Urinary bladder (tissue), 4 donors: ENCODE measurements around the gene ITGAX. TPM values are rescaled to one million over a fixed set of nuclear protein-coding genes. Genes with fewer than 3 reads are reported as not detected.
"Not testable (repeated sequence)": the region's sequence is repeated elsewhere in the genome, so short reads cannot be mapped to it uniquely, and the experiment has no call there.

Experiments used
- DNase-seq: peaks from one replicate; pipeline ENCODE4 v3.0.0-alpha.2; 2015; ENCODE audit errors: extremely low spot score
- H3K27ac ChIP-seq: one replicate; pipeline ENCODE4 v1.5.1; 2013; ENCODE audit warnings: low read depth, mild to moderate bottlenecking, moderate library complexity
- H3K36me3 ChIP-seq: one replicate; pipeline ENCODE4 v1.6.1; 2013; ENCODE audit warnings: mild to moderate bottlenecking, moderate library complexity; ENCODE audit not compliant: insufficient read depth
- H3K4me1 ChIP-seq: one replicate; pipeline ENCODE4 v1.6.1; 2013; ENCODE audit warnings: mild to moderate bottlenecking, moderate library complexity; ENCODE audit not compliant: insufficient read depth
- H3K4me3 ChIP-seq: one replicate; pipeline ENCODE4 v1.5.1; 2013; ENCODE audit warnings: low read depth, low read length
- WGBS: extraction: QIAGEN DNeasy Blood & Tissue Kit; methylation state at CpG from one replicate; pipeline ENCODE4 v1.1.7; 2013; 5-methylcytosine and 5-hydroxymethylcytosine counted together
- polyA plus RNA-seq: library from polyadenylated mRNA; stranded (reverse); fragments of 200-250 nt; gene quantifications from one replicate; pipeline ENCODE4 v1.2.3, GENCODE V29; 2013
- total RNA-seq: library from RNA; depleted of rRNA; stranded (reverse); fragments of >200 nt; gene quantifications from one replicate; pipeline ENCODE4 v1.2.3, GENCODE V29; 2014
- donor health status: healthy with polysubstance abuse.
- donor health status: healthy.

Gene ITGAX
- total RNA-seq (2.2 TPM), polyA plus RNA-seq (3.3 TPM)

DNA sequence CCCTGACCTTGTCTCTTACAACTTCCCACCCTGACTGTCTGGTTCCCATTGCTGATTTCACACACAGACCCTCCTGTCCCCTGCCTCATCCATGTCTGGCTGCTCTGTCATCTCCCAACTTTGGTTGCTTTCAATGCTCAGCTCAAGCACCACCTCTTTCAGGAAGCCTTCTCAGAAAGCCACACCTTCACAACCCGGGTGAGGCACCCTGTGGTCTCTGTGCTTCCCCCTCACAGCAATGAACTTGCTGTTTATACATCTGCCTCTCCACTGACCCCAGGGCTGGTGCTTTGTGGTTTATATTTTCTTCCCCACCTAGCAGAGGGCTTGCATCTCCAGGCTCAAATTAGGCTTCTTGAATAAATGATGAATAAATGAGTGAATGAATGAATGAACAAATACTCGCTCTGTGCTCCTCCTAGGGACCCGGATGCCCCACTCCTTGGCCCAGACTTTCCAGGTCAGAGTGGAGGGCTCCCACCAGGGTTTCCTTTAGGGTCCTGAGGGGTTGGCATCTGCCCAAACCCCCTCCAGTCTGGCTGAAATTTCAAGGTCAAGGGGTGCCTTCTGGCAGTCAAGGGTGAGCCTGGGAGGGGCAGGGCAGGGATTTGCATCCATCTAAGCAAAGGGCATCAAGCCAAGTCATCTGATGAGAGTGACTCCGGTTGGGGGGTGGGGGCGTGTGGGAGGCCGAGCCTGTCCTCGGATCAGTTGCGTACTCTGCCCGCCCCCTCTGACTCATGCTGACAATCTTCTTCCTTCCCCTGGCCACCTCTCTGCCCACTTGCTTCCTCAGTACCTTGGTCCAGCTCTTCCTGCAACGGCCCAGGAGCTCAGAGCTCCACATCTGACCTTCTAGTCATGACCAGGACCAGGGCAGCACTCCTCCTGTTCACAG is at the start of gene ITGAX:
TSS of gene ITGAX (plus strand) at position 783 of the 898 bp plus-strand sequence. CDS start at position 862, 79 bp downstream.
- Histone ChIP-seq H3K36me3 (no peaks in the 10 kb centered on the region), H3K27ac (no peak within 1 kb of the TSS), H3K4me1 (no peaks in the 10 kb centered on the region), H3K4me3 (no peak within 1 kb of the TSS)
- no peak for DNase-seq
- WGBS: 35% methylated on average over 10 of the region's 10 CpGs

DNA sequence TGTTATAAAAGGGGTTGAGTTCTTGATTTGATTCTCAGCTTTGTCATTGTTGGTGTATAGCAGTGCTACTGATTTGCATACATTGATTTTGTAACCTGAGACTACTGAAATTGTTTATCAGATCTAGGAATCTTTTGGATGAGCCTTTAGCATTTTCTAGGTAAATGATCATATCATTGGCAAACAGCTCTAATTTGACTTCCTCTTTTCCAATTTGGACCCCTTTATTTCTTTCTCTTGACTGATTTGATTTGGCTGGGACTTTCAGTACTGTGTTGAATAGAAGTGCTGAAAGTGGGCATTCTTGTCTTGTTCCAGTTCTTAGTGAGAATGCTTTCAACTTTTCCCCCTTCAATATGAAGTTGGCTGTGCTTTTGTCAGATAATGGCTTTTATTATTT is 49.8 kb upstream of the ITGAX start:
- Histone ChIP-seq H3K4me3 (no peak overlapping the region), H3K27ac (no peak overlapping the region), H3K36me3 (no peaks in the 10 kb centered on the region), H3K4me1 (no peaks in the 10 kb centered on the region)
- DNase-seq: no peak

- H3K4me1 ChIP-seq, DNase-seq, H3K27ac ChIP-seq, H3K4me3 ChIP-seq, H3K36me3 ChIP-seq: not testable (repeated sequence)
- WGBS: 70% methylated on average over 2 of the region's 3 CpGs
Measured at GRCh38 chr16:31308381-31308780, 46.6 kb upstream of the ITGAX start.

GRCh38 chr16:31322500-31322899 is 32.5 kb upstream of the ITGAX start:
- DNase-seq: no peak
- no peak overlapping the region for H3K27ac ChIP-seq
- H3K36me3 ChIP-seq: no peaks in the 10 kb centered on the region
- no peak overlapping the region for H3K4me3 ChIP-seq
- WGBS: 84% methylated on average over 1 of the region's 1 CpG
- no peaks in the 10 kb centered on the region for H3K4me1 ChIP-seq

DNA sequence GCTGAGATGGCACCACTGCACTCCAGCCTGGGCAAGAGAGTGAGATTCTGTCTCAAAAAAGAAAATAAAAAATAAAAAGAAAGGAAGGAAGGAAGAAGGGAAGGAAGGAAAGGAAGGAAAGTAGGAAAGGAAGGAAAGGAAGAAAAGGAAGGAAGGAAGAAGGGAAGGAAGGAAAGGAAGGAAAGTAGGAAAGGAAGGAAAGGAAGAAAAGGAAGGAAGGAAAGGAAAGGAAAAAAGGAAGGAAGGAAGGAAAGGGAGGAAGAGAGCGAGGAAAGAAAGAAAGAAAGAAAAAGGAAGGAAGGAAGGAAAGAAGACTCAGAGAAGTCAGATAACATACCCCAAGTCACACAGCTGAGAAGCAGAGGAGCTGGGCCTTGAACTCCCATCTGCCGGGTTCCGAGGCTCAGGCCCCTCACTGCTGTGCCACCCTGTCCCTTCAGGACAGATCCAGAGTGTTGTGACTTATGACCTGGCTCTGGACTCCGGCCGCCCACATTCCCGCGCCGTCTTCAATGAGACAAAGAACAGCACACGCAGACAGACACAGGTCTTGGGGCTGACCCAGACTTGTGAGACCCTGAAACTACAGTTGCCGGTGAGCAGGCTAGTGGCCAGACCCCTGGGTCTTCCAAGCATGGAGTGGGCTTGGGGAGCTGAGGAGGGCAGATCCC is 30.9 kb upstream of the ITGAX start:
- Histone ChIP-seq H3K36me3 (no peaks in the 10 kb centered on the region), H3K4me1 (no peaks in the 10 kb centered on the region), H3K27ac (no peak overlapping the region), H3K4me3 (no peak overlapping the region)
- no peak for DNase-seq
- 82% methylated on average over 10 of the region's 10 CpGs for WGBS

DNA sequence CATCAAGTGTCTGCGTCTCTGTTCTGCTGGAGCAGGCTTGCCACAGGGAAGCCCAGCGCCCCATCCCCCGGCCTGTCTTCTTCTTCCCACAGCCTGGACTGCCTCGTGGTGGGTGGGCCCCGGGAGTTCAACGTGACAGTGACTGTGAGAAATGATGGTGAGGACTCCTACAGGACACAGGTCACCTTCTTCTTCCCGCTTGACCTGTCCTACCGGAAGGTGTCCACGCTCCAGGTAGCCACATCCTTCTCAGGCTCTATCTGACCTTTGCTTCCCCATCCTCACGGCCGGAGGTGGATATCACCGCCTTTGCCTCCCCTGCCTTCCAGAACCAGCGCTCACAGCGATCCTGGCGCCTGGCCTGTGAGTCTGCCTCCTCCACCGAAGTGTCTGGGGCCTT is 29.8 kb upstream of the ITGAX start:
- Histone ChIP-seq H3K4me3 (no peak overlapping the region), H3K36me3 (no peaks in the 10 kb centered on the region), H3K27ac (no peak overlapping the region), H3K4me1 (no peaks in the 10 kb centered on the region)
- DNase-seq: no peak
- 73% methylated on average over 16 of the region's 16 CpGs for WGBS

GRCh38 chr16:31327646-31328225 is 27.2 kb upstream of the ITGAX start:
- no peak overlapping the region for H3K27ac ChIP-seq
- no peaks in the 10 kb centered on the region for H3K4me1 ChIP-seq
- no peak overlapping the region for H3K4me3 ChIP-seq
- H3K36me3 ChIP-seq: no peaks in the 10 kb centered on the region
- 42% methylated on average over 10 of the region's 10 CpGs for whole genome bisulfite sequencing
- no peak for DNase-seq

DNA sequence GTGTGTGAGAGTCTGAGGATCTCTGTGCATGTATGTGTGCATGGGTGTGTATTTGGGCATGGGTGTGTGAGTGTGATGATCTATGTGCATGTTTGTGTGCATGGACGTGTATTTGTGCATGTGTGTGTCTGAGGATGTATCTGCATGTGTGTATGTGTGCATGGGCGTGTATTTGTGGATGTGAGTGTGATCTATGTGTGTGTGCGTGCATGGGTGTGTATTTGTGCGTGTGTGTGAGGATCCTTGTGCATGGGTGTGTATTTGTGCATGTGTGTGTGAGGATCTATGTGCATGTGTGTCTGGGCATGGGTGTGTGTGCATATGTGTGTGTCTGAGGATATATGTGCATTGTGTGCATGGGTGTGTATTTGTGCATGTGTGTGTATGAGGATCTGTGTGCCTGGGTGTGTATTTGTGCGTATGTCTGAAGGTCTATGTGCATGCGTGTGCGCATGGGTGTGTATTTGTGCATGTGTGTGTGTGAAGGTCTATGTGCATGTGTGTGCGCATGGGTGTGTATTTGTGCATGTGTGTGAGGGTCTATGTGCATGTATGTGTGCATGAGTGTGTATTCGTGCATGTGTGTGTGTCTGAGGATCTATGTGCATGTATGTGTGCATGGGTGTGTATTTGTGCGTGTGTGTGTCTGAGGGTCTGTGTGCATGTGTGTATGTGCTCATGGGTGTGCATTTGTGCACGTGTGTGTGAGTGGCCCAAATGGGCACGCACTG is 26.5 kb upstream of the ITGAX start:
- no peaks in the 10 kb centered on the region for H3K36me3 ChIP-seq
- no peaks in the 10 kb centered on the region for H3K4me1 ChIP-seq
- WGBS: 71% methylated on average over 12 of the region's 12 CpGs
- no peak overlapping the region for H3K27ac ChIP-seq
- no peak overlapping the region for H3K4me3 ChIP-seq
- no peak for DNase-seq

DNA sequence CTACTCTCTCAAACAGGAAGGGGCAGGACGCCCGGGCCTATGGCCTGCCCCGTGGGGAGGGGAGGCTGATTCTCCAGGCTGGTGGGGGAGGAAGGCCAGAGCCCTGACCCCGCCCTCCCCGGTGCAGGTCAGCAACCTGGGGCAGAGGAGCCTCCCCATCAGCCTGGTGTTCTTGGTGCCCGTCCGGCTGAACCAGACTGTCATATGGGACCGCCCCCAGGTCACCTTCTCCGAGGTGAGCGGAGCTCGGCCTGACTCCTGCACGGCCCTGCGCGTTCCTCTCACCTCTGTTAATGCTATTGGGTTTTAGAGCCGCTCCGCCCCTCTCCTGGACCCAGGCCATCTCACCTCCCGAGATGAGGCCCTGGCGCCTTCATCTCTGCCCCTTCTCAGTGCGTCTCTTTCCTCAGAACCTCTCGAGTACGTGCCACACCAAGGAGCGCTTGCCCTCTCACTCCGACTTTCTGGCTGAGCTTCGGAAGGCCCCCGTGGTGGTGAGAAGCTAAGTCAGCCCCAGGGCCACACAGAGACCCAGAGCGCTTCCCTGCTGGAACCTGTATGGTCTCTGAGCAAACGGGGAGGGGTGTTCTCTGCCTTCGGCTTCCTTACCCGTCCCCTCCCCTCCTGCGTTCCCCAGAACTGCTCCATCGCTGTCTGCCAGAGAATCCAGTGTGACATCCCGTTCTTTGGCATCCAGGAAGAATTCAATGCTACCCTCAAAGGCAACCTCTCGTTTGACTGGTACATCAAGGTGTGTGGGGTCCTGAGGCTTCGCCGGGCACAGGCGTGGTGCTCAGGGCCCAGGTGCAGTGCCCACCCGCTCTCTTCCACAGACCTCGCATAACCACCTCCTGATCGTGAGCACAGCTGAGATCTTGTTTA is 25.1 kb upstream of the ITGAX start:
- no peaks in the 10 kb centered on the region for H3K4me1 ChIP-seq
- 33% methylated on average over 39 of the region's 39 CpGs for WGBS
- no peak overlapping the region for H3K4me3 ChIP-seq
- no peak for DNase-seq
- H3K27ac ChIP-seq: no peak overlapping the region
- H3K36me3 ChIP-seq: no peaks in the 10 kb centered on the region

- Histone ChIP-seq H3K36me3 (no peaks in the 10 kb centered on the region), H3K27ac (no peak overlapping the region), H3K4me1 (no peaks in the 10 kb centered on the region), H3K4me3 (no peak overlapping the region)
- DNase-seq: no peak
- 28% methylated on average over 8 of the region's 8 CpGs for WGBS
Measured at GRCh38 chr16:31330553-31330890, 24.5 kb upstream of the ITGAX start.

DNA sequence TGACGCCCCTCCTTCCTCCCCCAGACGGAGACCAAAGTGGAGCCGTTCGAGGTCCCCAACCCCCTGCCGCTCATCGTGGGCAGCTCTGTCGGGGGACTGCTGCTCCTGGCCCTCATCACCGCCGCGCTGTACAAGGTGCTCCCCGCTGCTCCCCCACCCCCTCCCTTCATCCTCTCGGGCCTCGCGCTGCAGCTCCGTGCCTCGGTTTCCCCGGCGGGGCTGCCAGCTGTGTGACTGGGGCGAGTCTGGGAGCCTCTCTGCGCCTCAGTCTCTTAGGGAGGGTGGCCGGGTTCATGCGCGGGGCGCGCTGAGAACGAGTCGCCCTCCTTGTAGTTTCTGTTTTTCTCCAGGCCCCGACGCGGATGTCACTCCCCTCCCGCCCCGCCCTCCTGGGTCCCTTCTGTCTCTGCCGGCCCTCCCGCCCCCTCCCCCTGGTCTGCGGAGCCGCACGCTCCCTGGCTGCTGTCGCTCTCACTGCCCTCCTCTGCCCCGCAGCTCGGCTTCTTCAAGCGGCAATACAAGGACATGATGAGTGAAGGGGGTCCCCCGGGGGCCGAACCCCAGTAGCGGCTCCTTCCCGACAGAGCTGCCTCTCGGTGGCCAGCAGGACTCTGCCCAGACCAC is 23.7 kb upstream of the ITGAX start:
- H3K27ac ChIP-seq: no peak overlapping the region
- 5% methylated on average over 46 of the region's 46 CpGs for WGBS
- no peaks in the 10 kb centered on the region for H3K4me1 ChIP-seq
- peak overlapping the region; percentile 26 for H3K4me3 ChIP-seq
- DNase-seq: no peak
- no peaks in the 10 kb centered on the region for H3K36me3 ChIP-seq

GRCh38 chr16:31331807-31332301 is 23.1 kb upstream of the ITGAX start:
- DNase-seq: no peak
- Histone ChIP-seq H3K4me1 (no peaks in the 10 kb centered on the region), H3K27ac (no peak overlapping the region), H3K4me3 (peak overlapping the region; percentile 26), H3K36me3 (no peaks in the 10 kb centered on the region)
- WGBS: 83% methylated on average over 23 of the region's 23 CpGs
